GM15510 (cell line): Measurements from ENCODE around the gene TNFAIP8L1.

Experiments
- POLR2A ChIP-seq: IDR thresholded peaks from 3 replicates; pipeline ENCODE4 v1.6.1; 2011; ENCODE audit warnings: borderline replicate concordance; ENCODE audit not compliant: insufficient read length; ENCODE audit errors: extremely low read depth

Gene TNFAIP8L1

DNA sequence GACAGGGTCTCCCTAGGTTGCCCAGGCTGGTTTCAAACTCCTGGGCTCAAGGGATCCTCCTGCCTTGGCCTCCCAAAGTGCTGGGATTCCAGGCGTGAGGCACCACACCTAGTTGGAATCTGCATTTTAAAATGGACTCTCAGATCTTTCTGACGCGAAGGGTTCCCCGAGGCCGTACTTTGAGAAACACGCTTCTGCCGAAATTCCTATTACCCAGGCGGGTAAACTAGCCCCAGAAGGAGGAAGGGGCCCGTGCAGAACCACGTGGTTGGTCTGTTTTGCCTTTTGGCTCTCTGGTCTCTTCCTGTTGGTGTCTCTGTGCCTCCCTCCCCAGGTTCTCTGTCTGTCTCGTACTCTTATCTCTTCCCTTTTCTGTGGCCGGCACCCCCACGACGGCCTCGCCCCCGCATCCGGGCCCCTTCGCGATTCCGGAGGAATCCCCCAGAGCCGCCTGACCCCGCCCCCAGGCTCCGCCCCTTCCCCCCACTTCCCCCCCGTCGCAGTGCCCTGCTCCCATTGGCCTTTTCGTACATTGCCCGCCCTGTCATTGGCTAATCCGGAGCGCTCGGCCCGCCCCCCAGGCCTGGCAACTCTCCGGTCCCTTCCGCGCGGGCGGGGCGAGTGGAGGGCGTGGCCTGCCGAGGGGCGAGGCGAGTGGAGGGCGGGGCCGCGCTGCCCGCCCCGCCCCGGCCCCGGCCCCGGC lies at the start of gene TNFAIP8L1:
TNFAIP8L1 (plus strand) TSS at position 689 of the 703 bp plus-strand sequence. CDS start 12,354 bp downstream, outside the sequence.
- peak; percentile 27 for TF ChIP-seq POLR2A

- TF ChIP-seq POLR2A, result no peak
These were observed 49.5 kb upstream of the TNFAIP8L1 start for GRCh38 chr19:4589579-4590410.

DNA sequence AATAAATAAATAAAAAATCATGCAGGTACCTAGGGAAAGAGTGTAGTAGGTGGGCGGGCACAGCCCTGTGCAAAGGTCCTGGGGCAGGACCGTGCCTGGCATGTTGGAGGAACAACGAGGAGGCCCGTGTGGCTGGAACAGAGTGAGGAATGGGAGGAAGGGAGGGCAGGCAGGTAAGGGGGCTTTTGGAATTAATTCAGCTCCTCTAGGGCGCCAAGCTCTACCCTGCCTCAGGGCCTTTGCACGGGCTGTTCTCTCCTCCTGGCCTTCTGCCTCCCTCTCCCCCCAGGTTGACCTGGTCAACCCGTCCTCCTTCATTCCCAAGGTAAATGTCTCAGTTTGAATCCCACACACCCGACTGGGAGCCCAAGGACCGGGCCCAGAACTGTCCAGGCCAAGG lies 48.8 kb upstream of the TNFAIP8L1 start:
- TF ChIP-seq POLR2A, result no peak

GRCh38 chr19:4591320-4591719 lies 48.0 kb upstream of the TNFAIP8L1 start:
- no peak for TF ChIP-seq POLR2A

DNA sequence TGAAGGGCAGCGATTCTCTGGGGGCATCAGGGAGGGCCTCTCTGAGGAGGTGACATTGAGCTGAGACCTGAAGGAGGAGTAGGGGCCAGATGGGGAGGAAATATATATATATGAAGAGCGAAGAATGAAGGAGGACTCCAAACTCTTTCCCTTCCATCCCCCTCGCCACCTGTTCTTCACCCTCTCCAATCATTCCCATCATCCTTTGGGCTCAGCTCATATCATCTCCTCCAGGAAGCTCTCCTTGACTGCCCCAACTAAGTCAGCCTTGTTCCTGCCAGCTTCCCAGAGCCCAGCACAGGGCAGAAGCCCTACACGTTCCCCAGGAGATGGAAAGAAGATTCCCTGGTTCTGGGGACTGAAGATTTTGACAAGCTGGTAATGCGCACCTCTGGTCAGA lies 46.9 kb upstream of the TNFAIP8L1 start:
- no peak for TF ChIP-seq POLR2A

- TF ChIP-seq POLR2A, result no peak
These were observed 45.9 kb upstream of the TNFAIP8L1 start for GRCh38 chr19:4593409-4593851.

GRCh38 chr19:4594201-4594600 lies 45.1 kb upstream of the TNFAIP8L1 start:
- TF ChIP-seq POLR2A, result no peak

- TF ChIP-seq POLR2A, result no peak
These were observed 43.0 kb upstream of the TNFAIP8L1 start for GRCh38 chr19:4596033-4596904.

- no peak for TF ChIP-seq POLR2A
These were observed 41.9 kb upstream of the TNFAIP8L1 start for GRCh38 chr19:4597278-4597974.

GRCh38 chr19:4597975-4598671 lies 41.2 kb upstream of the TNFAIP8L1 start:
- TF ChIP-seq POLR2A, result no peak

GRCh38 chr19:4598712-4599111 lies 40.6 kb upstream of the TNFAIP8L1 start:
- no peak for TF ChIP-seq POLR2A

- TF ChIP-seq POLR2A, result no peak
These were observed 39.2 kb upstream of the TNFAIP8L1 start for GRCh38 chr19:4600082-4600481.

GRCh38 chr19:4600893-4601292 lies 38.4 kb upstream of the TNFAIP8L1 start:
- TF ChIP-seq POLR2A, result no peak
